ENCODE data around the gene ATXN7. TPM values are rescaled to one million over a fixed set of nuclear protein-coding genes. Genes with fewer than 3 reads are reported as not detected.
A peak's percentile ranks its signal among the peaks of the same experiment; 100 is the strongest.

Gene ATXN7
- 10.7 and 15.0 TPM in 2 replicates for polyA plus RNA-seq (2011; rRNA removed)
- 50.2 and 58.5 TPM in 2 replicates for polyA minus RNA-seq (2011; rRNA and poly(A)+ RNA removed)

- no peak for TF ChIP-seq CTCF (IDR thresholded peaks at IDR 0.05; ENCODE audit: low read depth, low read length)
- ChIA-PET CTCF (no interaction called here), POLR2A (interaction anchor here (0.6 to 1.0 kb wide), 3 partner anchors 40 to 109 kb away, joined by 3 to 4 read pairs (median 4); no protein-coding TSS in a partner anchor)
Observed at GRCh38 chr3:63863150-63864007, at the start of gene ATXN7, which contains the start of gene THOC7. ATXN7 (plus strand) TSS chr3:63863867; CDS start chr3:63912599, 48,732 bp downstream. THOC7 (minus strand) TSS chr3:63863805; CDS start chr3:63863790, 15 bp downstream.

GRCh38 chr3:63814237-63814636 is 49.4 kb upstream of the ATXN7 start:
- no peak for TF ChIP-seq CTCF (IDR thresholded peaks at IDR 0.05; ENCODE audit: low read depth, low read length)
- Histone ChIP-seq H3K4me3 (ENCODE audit: low read depth, low read length) (no peak overlapping the region), H3K27me3 (ENCODE audit: control insufficient read depth, insufficient read depth, low read length) (no peaks in the 10 kb centered on the region), H3K27ac (ENCODE audit: low read depth, low read length) (no peak overlapping the region), H3K9me3 (ENCODE audit: control insufficient read depth, insufficient read depth, low read length) (no peaks in the 10 kb centered on the region)
- POLR2A ChIA-PET, result no interaction called here
- DNase-seq (ENCODE audit: low read depth, low spot score), result no peak
- CTCF ChIA-PET, result interaction anchor here (15.4 kb wide), 1 partner anchor 463 kb away, joined by 413 read pairs; no protein-coding TSS in a partner anchor

More at GRCh38 chr3:63863150-63864007, at the start of gene ATXN7, which contains the start of gene THOC7:
- Histone ChIP-seq H3K27ac (ENCODE audit: low read depth, low read length) (peak within 1 kb of the TSS; percentile 61), H3K27me3 (ENCODE audit: control insufficient read depth, insufficient read depth, low read length) (no peaks in the 10 kb centered on the region), H3K9me3 (ENCODE audit: control insufficient read depth, insufficient read depth, low read length) (peaks cover 3% of the 10 kb centered on the region; the same call in 1 of the 2 replicates), H3K4me3 (ENCODE audit: low read depth, low read length) (peak within 1 kb of the TSS; percentile 83)
- no peak for DNase-seq (ENCODE audit: low read depth, low spot score)

GRCh38 chr3:63817225-63817624 is 46.4 kb upstream of the ATXN7 start:
- no peak for TF ChIP-seq CTCF (IDR thresholded peaks at IDR 0.05; ENCODE audit: low read depth, low read length)
- no peaks in the 10 kb centered on the region for H3K9me3 ChIP-seq (ENCODE audit: control insufficient read depth, insufficient read depth, low read length)
- no peak for DNase-seq (ENCODE audit: low read depth, low spot score)
- POLR2A ChIA-PET, result no interaction called here
- no peaks in the 10 kb centered on the region for H3K27me3 ChIP-seq (ENCODE audit: control insufficient read depth, insufficient read depth, low read length)
- no peak overlapping the region for H3K27ac ChIP-seq (ENCODE audit: low read depth, low read length)
- CTCF ChIA-PET, result interaction anchor here (0.9 to 15.4 kb wide), 8 partner anchors 9 to 474 kb away, joined by 3 to 413 read pairs (median 10); no protein-coding TSS in a partner anchor
- H3K4me3 ChIP-seq (ENCODE audit: low read depth, low read length), result no peak overlapping the region

GRCh38 chr3:63818282-63819150 is 45.2 kb upstream of the ATXN7 start:
- POLR2A ChIA-PET, result no interaction called here
- CTCF ChIA-PET, result interaction anchor here (0.6 to 15.4 kb wide), 42 partner anchors 11 to 1207 kb away, joined by 3 to 413 read pairs (median 4); no protein-coding TSS in a partner anchor
- TF ChIP-seq CTCF (IDR thresholded peaks at IDR 0.05; ENCODE audit: low read depth, low read length), result peak; percentile 82

More at GRCh38 chr3:63818282-63819150, 45.2 kb upstream of the ATXN7 start:
- Histone ChIP-seq H3K27me3 (ENCODE audit: control insufficient read depth, insufficient read depth, low read length) (no peaks in the 10 kb centered on the region), H3K9me3 (ENCODE audit: control insufficient read depth, insufficient read depth, low read length) (no peaks in the 10 kb centered on the region), H3K27ac (ENCODE audit: low read depth, low read length) (no peak overlapping the region), H3K4me3 (ENCODE audit: low read depth, low read length) (no peak overlapping the region)
- DNase-seq (ENCODE audit: low read depth, low spot score), result peak; percentile 38

Measured in AG04450 (cell line).